Measurements from ENCODE around the gene CACNB4.

The CACNB4 gene

GRCh38 chr2:151817929-151818328 is 280.9 kb downstream of the CACNB4 start:
- H3K4me3 ChIP-seq: no peak overlapping the region
- no peak overlapping the region for H3K9ac ChIP-seq
- peaks cover 92% of the 10 kb centered on the region for H4K20me1 ChIP-seq
- no peak for TF ChIP-seq Cebpa-rat (IDR thresholded peaks at IDR 0.05)
- no peak overlapping the region for H3K4me2 ChIP-seq
- no peaks in the 10 kb centered on the region for H3K4me1 ChIP-seq
- H3K27ac ChIP-seq: no peak overlapping the region
- peaks cover 16% of the 10 kb centered on the region for H3K9me3 ChIP-seq
- no peaks in the 10 kb centered on the region for H3K27me3 ChIP-seq
- H3K36me3 ChIP-seq: peaks cover 86% of the 10 kb centered on the region

- no peak overlapping the region for H3K4me3 ChIP-seq
- TF ChIP-seq Cebpa-rat (IDR thresholded peaks at IDR 0.05): no peak
- H3K27me3 ChIP-seq: no peaks in the 10 kb centered on the region
- H4K20me1 ChIP-seq: peaks cover 81% of the 10 kb centered on the region
- peaks cover 18% of the 10 kb centered on the region for H3K9me3 ChIP-seq
- peaks cover 85% of the 10 kb centered on the region for H3K36me3 ChIP-seq
- no peak overlapping the region for H3K27ac ChIP-seq
- no peak overlapping the region for H3K9ac ChIP-seq
- H3K4me1 ChIP-seq: no peaks in the 10 kb centered on the region
- no peak overlapping the region for H3K4me2 ChIP-seq
These were observed 282.0 kb downstream of the CACNB4 start for GRCh38 chr2:151816843-151817242.

GRCh38 chr2:151815821-151816489 is 282.9 kb downstream of the CACNB4 start:
- Histone ChIP-seq H3K4me3 (no peak overlapping the region), H3K4me2 (no peak overlapping the region), H3K9ac (no peak overlapping the region), H3K27me3 (no peaks in the 10 kb centered on the region), H3K36me3 (peaks cover 85% of the 10 kb centered on the region), H3K4me1 (no peaks in the 10 kb centered on the region), H4K20me1 (peaks cover 72% of the 10 kb centered on the region), H3K27ac (no peak overlapping the region), H3K9me3 (peaks cover 19% of the 10 kb centered on the region)
- no peak for TF ChIP-seq Cebpa-rat (IDR thresholded peaks at IDR 0.05)

GRCh38 chr2:151810489-151810888 is 288.4 kb downstream of the CACNB4 start:
- no peak overlapping the region for H3K27ac ChIP-seq
- no peaks in the 10 kb centered on the region for H3K27me3 ChIP-seq
- H4K20me1 ChIP-seq: peaks cover 41% of the 10 kb centered on the region
- no peak for TF ChIP-seq Cebpa-rat (IDR thresholded peaks at IDR 0.05)
- H3K9me3 ChIP-seq: peaks cover 9% of the 10 kb centered on the region
- no peak overlapping the region for H3K9ac ChIP-seq
- H3K36me3 ChIP-seq: peaks cover 81% of the 10 kb centered on the region
- no peaks in the 10 kb centered on the region for H3K4me1 ChIP-seq
- H3K4me3 ChIP-seq: no peak overlapping the region
- no peak overlapping the region for H3K4me2 ChIP-seq

- no peak overlapping the region for H3K4me3 ChIP-seq
- peaks cover 27% of the 10 kb centered on the region for H4K20me1 ChIP-seq
- peaks cover 9% of the 10 kb centered on the region for H3K9me3 ChIP-seq
- no peaks in the 10 kb centered on the region for H3K27me3 ChIP-seq
- H3K36me3 ChIP-seq: peaks cover 76% of the 10 kb centered on the region
- no peaks in the 10 kb centered on the region for H3K4me1 ChIP-seq
- H3K27ac ChIP-seq: no peak overlapping the region
- H3K9ac ChIP-seq: no peak overlapping the region
- TF ChIP-seq Cebpa-rat (IDR thresholded peaks at IDR 0.05): no peak
- H3K4me2 ChIP-seq: no peak overlapping the region
These were observed 289.8 kb downstream of the CACNB4 start for GRCh38 chr2:151809073-151809383.

GRCh38 chr2:151808258-151809072 is 290.4 kb downstream of the CACNB4 start:
- H3K27ac ChIP-seq: no peak overlapping the region
- no peak for TF ChIP-seq Cebpa-rat (IDR thresholded peaks at IDR 0.05)
- no peak overlapping the region for H3K9ac ChIP-seq
- peaks cover 24% of the 10 kb centered on the region for H4K20me1 ChIP-seq
- H3K4me2 ChIP-seq: no peak overlapping the region
- peaks cover 9% of the 10 kb centered on the region for H3K9me3 ChIP-seq
- H3K36me3 ChIP-seq: peaks cover 72% of the 10 kb centered on the region
- H3K4me3 ChIP-seq: no peak overlapping the region
- no peaks in the 10 kb centered on the region for H3K27me3 ChIP-seq
- no peaks in the 10 kb centered on the region for H3K4me1 ChIP-seq

- Histone ChIP-seq H3K4me3 (no peak overlapping the region), H3K27ac (no peak overlapping the region), H3K4me1 (no peaks in the 10 kb centered on the region), H4K20me1 (peaks cover 24% of the 10 kb centered on the region), H3K4me2 (no peak overlapping the region), H3K9me3 (no peaks in the 10 kb centered on the region), H3K27me3 (no peaks in the 10 kb centered on the region), H3K36me3 (peaks cover 69% of the 10 kb centered on the region), H3K9ac (no peak overlapping the region)
- TF ChIP-seq Cebpa-rat (IDR thresholded peaks at IDR 0.05): no peak
These were observed 292.9 kb downstream of the CACNB4 start for GRCh38 chr2:151805961-151806360.

GRCh38 chr2:151805343-151805742 is 293.5 kb downstream of the CACNB4 start:
- peaks cover 64% of the 10 kb centered on the region for H3K36me3 ChIP-seq
- H4K20me1 ChIP-seq: peaks cover 24% of the 10 kb centered on the region
- no peaks in the 10 kb centered on the region for H3K9me3 ChIP-seq
- no peak overlapping the region for H3K4me3 ChIP-seq
- TF ChIP-seq Cebpa-rat (IDR thresholded peaks at IDR 0.05): no peak
- H3K4me2 ChIP-seq: no peak overlapping the region
- no peaks in the 10 kb centered on the region for H3K4me1 ChIP-seq
- H3K27me3 ChIP-seq: no peaks in the 10 kb centered on the region
- H3K27ac ChIP-seq: no peak overlapping the region
- H3K9ac ChIP-seq: no peak overlapping the region

- H4K20me1 ChIP-seq: peaks cover 22% of the 10 kb centered on the region
- peaks cover 67% of the 10 kb centered on the region for H3K36me3 ChIP-seq
- no peak for TF ChIP-seq Cebpa-rat (IDR thresholded peaks at IDR 0.05)
- H3K4me1 ChIP-seq: no peaks in the 10 kb centered on the region
- H3K9me3 ChIP-seq: no peaks in the 10 kb centered on the region
- no peak overlapping the region for H3K4me3 ChIP-seq
- no peaks in the 10 kb centered on the region for H3K27me3 ChIP-seq
- H3K4me2 ChIP-seq: no peak overlapping the region
- H3K27ac ChIP-seq: no peak overlapping the region
- no peak overlapping the region for H3K9ac ChIP-seq
These were observed 295.0 kb downstream of the CACNB4 start for GRCh38 chr2:151803811-151804210.

- Histone ChIP-seq H3K4me1 (no peaks in the 10 kb centered on the region), H3K27me3 (no peaks in the 10 kb centered on the region), H3K27ac (no peak overlapping the region), H3K4me2 (no peak overlapping the region), H3K36me3 (peaks cover 63% of the 10 kb centered on the region), H3K9ac (no peak overlapping the region), H3K4me3 (no peak overlapping the region), H3K9me3 (no peaks in the 10 kb centered on the region), H4K20me1 (peaks cover 11% of the 10 kb centered on the region; the same call in 1 of the 2 replicates)
- TF ChIP-seq Cebpa-rat (IDR thresholded peaks at IDR 0.05): no peak
These were observed 296.5 kb downstream of the CACNB4 start for GRCh38 chr2:151802315-151802714.

Data from BLaER1 (cell line).